GM12892 (cell line): ENCODE results near the gene HDAC10.

Experiments
- POLR2A ChIP-seq: IDR thresholded peaks from 2 replicates; pipeline ENCODE4 v1.6.1; 2011; ENCODE audit warnings: low read depth, low read length, control low read depth
- POLR2AphosphoS5 ChIP-seq: IDR thresholded peaks from 2 replicates; pipeline ENCODE4 v1.6.1; 2011; ENCODE audit warnings: low read depth, low read length, control low read depth
- TAF1 ChIP-seq: IDR thresholded peaks from 2 replicates; pipeline ENCODE4 v1.6.1; 2011; ENCODE audit warnings: low read depth, mild to moderate bottlenecking, control low read depth, low read length, borderline replicate concordance

- TF ChIP-seq POLR2A = no peak
- no peak for TF ChIP-seq POLR2AphosphoS5
- no peak for TF ChIP-seq TAF1
These were observed 47.8 kb downstream of the HDAC10 start for GRCh38 chr22:50203288-50203687.
